M059J (cell line): ENCODE measurements around the gene COL26A1. TPM values are rescaled to one million over a fixed set of nuclear protein-coding genes. Genes with fewer than 3 reads are reported as not detected.
A peak's percentile ranks its signal among the peaks of the same experiment; 100 is the strongest.
"Not testable (repeated sequence)": the region's sequence is repeated elsewhere in the genome, so short reads cannot be mapped to it uniquely, and the experiment has no call there.

Experiments
- DNase-seq: peaks from one replicate; pipeline ENCODE4 v3.0.0-alpha.2; 2012; ENCODE audit warnings: low read depth
- total RNA-seq: library from RNA; depleted of rRNA; stranded (reverse); fragments of >200 nt; shearing (Covaris generic); gene quantifications from 2 replicates; pipeline ENCODE4 v1.2.3, GENCODE V29; 2014

The COL26A1 gene
- total RNA-seq, 1 experiment from 2014 or later, result 0.12 TPM

DNA sequence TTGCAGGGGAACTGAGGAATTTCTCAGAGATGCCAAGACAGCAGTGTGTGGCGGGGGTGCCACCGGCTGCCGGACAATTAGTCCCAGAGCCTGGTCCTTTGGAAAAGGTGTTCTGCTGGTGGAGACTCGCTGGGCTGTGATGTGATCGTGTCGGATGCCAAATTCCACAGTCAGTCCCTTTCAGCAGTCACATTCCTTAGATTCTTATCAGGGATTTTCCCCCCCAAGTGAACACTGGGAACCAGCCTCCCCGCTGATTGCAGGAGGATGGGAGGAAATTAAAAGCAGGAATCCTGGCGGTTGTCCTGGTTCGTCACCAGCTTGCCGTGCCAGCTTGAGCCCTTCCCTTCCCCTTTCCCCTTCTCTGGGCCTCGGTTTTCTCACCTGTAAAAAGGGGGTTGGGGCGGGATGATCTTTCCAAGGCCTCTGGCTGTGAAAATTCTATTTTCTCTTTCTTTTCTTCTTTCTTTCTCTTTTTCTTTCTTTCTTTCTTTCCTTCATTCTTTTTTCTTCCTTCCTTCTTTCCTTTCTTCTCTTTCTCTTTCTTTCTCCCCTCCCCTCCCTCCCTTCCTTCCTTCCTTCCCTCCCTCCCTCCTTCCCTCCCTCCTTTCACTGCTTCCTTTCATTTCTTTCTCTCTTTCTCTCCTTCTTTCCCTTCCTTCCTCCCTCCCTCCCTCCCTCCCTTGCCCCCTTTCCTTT lies 39.6 kb downstream of the COL26A1 start:
- DNase-seq, result peak; percentile 90

DNA sequence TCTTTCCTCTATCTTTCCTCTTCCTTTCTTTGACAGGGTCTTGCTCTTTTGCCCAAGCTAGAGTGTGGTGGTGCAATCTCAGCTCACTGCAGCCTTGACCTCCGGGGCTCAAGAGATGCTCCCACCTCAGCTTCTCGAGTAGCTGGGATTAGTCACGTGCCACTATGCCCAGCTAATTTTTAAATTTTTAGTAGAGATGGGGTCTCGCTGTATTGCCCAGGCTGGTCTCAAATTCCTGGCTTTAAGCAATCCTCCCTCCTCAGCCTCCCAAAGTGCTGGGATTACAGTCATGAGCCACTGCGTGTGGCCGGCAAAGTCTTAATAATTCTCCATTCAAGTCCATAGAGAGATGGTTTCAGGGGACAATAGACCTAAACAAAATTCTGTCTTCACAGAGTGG lies 40.2 kb downstream of the COL26A1 start:
- DNase-seq, result no peak

DNA sequence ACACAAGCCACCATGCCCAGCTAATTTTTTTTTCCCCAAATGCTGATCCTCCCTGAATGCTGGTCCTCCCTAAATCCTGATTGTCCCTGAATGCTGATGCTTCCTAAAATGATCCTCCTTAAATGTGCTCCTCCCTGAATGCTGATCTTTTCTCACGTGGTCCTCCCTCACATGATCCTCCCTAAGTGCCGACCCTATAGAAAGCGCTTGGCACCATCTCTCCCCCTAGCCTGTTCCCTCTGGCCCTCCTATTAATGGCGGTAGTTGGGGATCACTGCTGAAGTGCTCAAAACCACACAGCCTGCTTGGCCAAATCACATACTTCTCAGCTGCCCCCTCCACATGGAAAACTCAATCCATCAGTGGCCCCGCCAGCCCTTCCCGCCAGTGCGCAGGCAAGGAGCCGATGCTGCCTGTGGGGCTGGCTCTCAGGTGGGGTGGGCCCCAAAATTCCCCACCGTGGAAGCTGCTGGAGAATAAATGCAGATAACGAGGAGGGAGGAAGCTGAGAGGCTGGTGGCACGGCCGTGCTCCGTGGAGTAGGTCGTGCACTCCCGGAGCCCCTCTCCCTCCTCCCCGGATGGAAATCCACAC lies 42.9 kb downstream of the COL26A1 start:
- DNase-seq, result no peak

DNA sequence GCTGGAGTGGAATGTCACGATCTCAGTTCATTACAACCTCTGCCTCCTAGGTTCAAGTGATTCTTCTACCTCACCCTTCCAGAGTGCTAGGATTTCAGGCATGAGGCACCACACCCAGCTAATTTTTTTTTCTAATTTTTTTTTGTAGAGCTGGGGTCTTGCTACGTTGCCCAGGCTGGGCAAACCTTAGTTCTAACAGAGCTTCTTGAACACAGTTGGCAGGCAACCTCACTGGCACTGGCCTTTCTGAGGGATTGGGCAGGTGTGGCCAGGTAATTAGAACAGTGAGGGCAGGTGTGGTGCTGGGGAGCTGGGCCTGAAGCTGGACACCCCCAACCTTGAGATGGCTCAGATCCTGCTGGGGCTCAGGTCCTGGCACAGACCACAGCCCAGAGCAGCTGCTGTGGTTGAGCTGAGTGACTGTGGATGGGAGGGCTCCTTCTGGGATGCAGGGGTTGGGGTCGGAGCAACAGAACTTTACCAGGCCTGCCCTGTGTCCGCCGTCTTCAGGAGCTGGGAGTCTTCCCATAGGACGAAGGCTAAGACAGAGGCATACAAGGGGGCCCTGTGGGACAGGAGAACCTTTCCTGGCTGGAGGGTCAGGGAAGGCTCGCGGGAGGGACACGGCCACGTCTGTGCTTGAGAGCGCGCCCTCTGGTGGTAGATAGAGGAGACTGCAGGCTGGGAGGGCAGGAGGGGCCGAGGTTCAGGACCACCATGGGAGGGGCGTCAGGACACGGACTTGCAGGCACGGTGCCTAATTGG lies 48.2 kb downstream of the COL26A1 start:
- no peak for DNase-seq

DNA sequence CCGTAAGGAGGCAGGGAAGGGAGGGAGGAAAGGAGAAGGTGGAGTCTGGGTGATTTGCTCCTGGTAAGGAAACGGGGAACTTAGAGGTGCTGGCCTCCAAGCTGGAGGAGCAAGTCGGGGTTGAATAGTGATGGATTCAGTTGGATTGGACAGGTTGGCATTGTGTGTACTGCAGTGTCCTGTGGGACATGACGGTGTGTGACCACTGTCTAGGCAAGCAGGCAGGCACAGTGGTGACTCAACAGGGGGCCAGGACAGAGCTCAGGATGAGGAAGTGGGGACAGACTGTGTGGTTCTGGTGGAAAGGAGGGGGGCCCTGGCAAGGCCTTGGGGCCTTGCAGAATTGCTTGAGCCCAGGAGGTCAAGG lies 48.8 kb downstream of the COL26A1 start:
- no peak for DNase-seq

DNA sequence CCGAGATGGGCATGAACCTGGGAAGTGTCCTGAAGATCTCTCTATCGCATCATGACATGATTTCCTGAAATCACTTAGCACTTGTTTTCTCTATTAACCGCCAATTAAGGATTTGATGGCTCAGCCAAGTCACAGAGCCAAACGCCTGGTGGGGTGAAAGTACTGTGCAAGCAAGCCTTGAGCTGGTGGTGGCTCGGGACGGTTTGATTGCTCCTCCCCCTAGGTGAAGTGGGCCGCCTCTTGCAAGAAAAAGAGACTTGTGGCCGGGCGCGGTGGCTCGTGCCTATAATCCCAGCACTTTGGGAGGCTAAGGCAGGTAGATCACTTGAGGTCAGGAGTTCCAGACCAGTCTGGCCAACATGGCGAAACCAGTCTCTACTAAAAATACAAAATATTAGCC lies 50.3 kb downstream of the COL26A1 start:
- no peak for DNase-seq

DNA sequence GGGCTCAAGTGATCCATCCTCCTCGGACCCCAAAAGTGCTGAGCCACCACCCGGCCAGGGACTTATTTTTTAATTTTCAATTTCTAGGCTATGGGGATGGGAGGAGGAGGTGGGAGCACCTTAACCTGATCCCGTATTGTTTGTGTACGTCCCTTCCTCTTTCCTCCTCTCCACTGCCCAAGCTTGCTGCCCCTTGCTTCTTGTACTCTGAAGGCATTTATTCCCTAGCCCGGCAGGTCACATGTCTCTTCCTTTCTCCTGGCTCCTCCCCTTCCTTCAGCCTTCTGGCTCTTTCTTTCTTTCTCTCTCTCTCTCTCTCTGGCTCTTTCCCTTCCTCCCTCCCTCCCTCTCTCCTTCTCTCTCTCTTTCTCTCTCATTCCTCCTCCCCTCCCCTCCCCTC lies 56.0 kb downstream of the COL26A1 start:
- DNase-seq, result no peak

DNA sequence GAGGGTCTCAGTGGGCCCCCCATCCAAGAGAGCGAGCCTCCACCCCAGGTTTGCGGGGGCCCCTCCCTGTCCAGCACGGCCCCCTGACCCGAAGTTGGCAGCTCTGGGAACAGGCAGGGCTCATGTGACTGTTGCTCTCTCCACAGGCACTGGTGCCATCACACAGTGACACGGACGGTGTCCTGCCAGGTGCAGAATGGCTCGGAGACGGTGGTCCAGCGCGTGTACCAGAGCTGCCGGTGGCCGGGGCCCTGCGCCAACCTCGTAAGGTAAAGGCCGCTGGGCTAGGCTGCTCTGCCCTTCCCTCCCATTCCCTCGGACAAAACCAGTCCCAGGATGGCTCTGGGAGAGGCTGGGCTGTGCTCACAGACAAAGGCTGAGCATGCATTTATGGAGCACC lies 57.2 kb downstream of the COL26A1 start:
- DNase-seq, result no peak

DNA sequence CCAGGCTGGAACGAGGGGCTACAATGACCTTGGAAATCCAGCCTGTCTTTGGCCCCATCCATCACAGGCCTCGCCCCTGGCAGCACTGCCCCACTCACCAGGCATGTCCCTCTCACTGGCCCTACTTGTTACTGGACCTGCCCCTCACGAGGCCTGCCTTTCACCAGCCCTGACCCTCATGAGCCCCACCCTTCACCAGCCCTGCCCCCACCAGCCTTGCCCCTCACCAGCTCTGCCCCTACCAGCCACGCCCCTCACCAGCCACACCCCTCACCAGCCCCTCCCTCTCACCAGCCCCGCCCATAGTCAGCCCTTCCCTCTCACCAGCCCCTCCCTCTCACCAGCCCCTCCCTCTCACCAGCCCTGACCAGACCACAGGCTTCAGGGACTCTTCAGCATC lies 57.8 kb downstream of the COL26A1 start:
- DNase-seq, result no peak

DNA sequence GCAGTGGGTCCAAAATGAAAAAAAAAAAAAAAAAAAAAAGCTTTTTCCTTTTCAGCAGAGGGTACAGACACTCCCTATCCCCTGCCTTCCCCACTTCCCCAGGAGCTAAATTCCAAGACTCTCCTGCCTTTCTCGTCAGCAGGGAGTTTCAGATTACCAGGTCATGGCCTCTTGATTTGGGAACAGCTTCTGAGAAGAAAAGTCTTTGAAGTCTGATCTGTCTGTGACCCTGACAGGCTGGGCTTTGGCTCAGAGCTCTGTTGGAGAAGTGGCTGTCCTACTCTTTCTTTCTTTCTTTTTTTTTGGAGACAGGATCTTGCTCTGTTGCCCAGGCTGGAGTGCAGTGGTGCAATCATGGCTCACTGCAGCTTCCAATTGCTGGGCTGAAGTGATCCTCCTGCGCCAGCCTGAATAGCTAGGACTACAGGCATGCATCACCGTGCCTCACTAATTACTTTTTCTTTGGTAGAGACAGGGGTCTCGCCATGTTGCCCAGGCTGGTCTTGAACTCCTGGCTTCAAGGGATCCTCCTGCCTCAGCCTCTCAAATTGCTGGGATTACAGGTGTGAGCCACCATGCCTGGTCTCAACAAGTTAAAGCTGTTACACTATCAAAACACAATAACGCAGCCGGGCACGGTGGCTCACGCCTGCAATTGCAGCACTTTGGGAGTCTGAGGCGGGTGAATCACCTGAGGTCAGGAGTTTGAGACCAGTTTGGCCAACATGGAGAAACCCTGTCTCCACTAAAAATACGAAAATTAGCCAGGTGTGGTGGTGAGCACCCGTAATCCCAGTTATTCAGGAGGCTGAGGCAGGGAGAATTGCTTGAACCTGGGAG lies 59.9 kb downstream of the COL26A1 start:
- DNase-seq, result no peak

DNA sequence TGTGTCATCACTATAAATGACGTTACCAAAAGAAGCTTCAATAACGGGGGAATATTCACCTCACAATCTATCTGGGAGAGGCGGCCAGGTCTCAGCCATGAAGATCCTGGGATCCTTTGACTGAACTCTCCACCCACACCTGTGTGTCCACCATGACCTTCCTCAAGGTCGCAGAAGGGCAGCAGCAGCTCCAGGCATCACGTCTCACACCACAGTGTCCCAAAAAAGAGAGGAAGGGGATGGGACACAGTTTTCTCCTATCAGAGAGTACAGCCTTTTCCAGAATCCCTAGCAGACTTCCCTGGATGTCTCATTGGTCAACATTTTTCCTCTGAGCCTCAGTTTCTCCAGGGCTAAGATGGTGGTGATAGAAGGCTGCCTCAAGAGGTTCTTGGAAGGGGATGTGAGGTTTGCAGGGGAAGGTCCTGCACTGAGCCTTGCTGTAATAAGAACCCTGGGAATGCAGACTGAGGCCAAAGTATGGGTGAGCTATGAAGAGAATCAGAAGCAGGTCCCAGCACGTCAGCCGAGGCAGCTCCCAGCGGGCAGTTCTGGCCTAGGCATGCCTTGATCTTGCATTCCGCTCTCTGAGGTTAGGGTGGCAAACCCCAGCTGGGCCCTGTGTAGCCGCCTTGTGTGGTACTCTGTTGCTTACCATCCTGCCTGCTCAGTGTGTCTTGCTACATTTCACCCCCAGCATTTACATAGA lies 63.8 kb downstream of the COL26A1 start:
- no peak for DNase-seq

DNA sequence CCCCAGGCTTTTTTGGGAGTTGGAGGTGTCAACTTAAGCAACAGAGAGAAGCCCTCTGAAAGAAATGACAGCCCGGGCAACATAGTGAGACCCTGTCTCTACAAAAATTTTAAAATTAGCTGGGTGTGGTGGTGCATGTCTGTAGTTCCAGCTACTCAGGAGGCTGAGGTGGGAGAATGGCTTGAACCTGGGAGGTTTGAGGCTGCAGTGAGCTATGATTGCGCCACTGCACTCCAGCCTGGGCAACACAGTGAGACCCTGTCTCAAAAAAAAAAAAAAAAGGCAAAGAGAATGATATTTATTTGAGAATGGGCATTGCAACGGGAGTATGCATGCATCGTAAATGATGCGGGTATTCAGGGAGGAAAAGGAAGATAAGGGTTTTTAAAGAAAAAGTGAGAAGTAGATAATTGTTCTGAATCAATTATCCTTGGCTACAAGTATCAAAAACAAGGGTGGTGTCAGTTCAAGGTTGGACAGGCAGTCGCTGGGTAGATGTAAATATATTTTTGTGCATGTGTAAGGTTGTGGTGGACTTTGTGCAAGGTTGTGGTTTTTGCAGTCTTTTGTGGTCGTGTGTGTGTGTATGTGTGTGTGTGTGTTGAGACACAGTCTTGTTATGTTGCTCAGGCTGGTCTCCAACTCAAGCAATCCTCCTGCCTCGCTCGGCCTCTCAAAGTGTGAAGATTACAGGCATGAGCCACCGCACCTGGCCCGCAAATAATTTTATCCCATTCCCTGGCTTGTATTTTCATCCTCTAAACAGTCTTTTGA lies 65.6 kb downstream of the COL26A1 start:
- no peak for DNase-seq

DNA sequence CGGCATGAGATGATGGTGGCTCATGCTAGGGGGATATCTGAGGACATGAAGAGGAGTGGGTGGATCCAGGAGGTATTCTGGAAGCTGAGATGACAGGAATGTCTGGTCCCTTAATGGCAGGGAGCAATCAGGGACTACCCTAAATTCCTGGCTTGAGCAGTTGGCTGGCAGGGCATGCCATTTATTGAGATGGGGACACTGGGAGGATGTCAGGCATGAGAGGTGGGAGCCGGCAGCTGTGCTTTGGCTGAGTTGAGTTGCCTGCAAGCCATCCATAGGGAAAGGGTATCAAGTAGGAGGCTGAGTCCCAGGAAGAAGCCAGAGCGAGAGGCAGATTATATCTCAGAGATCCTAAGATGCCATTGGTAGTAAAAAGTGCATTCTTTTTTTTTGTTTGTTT lies 69.6 kb downstream of the COL26A1 start:
- no peak for DNase-seq

DNA sequence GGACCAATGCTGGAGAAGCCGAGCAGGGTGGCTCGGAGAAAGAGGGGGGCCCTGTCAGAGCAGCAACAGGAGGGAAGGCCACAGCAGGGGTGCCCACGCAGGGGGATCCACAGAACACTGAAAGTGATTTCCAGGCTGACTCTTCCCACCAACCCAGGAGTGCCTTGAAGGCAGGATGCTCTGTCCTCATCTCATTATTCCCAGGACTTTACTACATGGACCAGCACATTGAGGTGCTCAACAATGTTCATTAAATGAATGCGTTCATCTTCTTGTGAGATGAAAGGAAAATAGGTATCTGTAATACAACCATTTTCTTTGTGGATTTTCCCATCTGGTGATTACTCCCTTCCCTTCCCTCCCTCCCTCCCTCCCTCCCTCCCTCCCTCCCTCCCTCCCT lies 71.0 kb downstream of the COL26A1 start:
- DNase-seq, result no peak

DNA sequence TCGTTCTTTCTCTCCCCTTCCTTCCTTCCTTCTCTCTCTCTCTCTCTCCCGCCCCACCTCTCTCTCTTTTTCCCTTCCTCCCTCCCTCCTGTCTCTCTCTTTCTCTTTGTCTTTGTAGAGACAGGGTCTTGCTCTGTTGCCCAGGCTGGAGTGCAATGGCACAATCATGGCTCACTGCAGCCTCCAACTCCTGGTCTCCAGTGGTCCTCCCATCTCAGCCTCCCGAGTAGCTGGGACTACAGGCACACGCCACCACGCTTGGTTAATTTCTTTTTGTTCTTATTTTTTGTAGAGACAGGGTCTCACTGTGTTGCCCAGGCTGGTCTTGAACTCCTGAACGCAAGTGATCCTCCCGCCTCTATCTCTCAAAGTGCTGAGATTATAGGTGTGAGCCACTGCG lies 71.5 kb downstream of the COL26A1 start:
- DNase-seq, result not testable (repeated sequence)

DNA sequence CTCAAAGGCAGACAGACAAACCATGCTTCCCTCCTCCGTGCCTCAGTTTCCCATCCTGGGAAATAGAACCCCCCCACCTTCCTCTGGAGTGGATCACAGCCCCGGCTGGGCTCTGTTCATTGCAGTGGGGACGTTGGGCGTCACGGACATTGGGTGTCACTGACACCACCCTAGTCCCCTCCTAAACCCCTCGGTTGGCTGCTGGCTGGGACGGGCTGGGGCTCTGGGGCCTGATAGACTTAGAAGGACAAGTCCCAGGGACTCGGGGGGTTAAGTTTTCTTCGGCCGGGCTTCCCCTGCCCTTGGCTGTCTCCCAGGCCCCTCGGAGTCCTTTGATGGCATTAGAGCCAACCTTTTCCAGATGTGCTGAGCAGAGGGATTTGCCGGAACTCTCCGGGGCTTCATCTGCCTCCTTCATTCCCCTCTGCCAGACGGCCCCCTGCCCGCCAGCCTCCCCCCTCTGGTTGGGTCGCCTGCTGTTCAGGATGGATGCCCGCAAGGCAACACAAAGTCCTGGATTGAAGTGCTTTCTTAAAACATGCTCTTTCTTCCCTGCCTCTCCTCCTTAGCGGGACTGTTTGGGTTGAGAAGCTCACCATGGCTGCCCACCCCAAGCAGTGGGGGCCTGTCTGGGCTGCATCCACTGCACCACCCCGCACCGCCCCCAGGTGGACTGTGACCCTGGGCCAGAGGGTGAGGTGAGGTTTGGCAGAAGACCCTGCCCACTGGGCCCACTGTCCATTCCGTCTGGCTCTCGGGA lies 73.0 kb downstream of the COL26A1 start:
- no peak for DNase-seq

DNA sequence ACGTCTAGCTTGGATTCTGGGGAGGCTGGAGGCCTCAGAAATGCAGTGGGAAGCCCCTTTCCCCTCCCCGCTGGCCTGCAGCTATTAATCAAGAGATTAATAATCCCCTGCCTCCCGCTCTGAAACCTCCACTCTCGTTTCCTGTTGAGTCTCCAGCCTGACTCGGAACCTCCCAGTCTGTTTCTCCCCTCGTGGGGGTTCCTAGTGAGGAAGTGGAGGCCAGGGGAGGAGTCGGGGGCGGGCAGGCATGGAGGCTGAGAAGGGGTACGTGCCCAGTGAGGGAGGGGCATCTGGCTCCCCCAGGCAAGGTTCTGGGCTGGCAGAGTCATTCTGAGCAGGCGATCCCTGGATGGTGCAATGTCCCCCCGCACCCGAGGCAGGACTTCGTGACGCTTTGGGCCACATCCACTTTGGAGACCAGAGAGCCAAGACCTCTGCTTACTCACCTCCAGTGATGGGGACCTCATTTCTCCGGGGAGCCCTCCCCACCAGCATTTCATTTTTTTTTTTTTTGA lies 73.6 kb downstream of the COL26A1 start:
- DNase-seq, result no peak

DNA sequence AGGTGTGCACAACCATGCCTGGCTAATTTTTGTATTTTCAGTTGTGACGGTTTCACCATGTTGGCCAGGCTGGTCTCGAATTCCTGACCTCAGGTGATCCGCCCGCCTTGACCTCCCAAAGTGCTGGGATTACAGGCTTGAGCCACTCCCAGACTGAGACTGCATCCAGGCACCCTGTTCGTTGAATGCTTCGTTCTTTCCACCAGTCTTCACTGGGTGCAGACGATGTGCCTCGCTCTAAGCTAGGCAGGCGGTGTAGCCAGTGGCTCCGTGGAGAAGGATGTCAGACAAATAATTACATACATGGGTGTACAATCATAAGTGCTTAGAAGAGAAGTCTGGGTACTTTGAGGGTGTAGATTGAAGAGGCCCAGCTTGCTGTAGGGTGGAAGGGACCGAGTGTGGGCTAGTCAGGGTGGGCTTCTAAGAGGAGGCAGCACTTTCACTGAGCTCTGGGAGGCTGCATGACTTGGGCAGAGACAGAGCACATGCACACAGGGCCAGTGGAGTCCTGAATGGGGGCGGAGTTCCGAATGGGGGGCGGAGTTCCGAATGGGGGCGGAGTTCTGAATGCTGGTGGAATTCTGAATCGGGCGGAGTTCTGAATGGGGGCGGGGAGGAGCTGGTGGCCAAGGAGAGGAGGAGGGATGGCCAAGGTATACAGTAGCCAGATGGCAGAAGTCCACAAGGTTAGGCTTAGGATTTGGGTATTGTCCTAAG lies 74.3 kb downstream of the COL26A1 start:
- no peak for DNase-seq

DNA sequence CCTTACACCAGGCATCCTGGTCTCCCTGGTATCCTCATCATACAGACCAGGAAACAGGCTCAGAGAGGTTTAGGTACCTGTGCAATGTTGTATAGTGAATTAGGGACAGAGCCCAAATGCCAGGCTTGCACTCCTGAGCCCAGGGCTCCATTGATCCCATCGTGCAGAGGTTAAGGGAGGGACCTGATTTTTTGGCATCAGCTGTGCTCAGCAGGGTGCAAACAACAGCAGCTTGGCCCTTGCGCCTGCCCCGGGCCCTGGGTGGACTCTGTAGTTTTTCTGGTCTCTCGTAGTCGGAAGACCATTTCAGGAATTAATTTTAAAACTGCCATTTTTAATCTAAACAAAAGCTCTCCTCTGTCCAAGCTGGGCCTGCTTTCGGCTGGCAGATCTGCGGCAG lies 79.2 kb downstream of the COL26A1 start:
- no peak for DNase-seq
